NCI-H146 treated with DMSO at 0.1 percent for 48 hours (cell line): ENCODE measurements around the gene SLC22A5.
"Not testable (repeated sequence)": the region's sequence is repeated elsewhere in the genome, so short reads cannot be mapped to it uniquely, and the experiment has no call there.

Experiments
- DNase-seq: peaks from one replicate; lab custom pipeline; 2025; ENCODE audit not compliant: unreplicated experiment; lab: John Stamatoyannopoulos, UW

Gene SLC22A5

DNA sequence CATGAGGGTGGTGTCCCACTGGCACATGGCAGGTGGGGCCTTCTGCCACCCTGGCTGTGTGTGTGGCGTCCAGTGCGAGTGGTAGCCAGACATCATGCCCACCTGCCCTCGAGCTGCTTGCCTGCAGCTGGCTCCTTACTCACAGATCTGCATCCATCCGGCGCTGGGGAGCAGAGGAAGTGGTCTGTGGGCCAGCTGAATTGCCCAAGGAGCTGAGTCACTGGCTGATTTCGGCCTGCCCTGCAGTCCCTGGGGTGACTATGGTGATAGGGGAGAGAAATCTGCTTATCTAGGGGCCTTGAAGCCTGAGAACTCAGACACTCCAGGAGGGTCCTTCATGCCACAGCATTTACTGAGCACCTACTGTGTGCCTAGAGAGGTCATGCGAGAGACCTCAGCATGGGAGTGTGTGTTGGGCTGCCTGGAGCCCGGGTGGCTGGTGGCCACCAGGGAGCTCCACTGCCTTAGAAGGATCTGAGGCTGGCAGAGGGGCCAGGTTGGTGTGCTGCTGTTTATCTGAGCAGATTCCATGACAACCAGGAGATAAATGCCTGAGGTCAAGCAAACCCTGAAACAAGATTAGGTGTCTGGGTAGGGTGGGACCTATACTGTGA, 57.1 kb downstream of the SLC22A5 start:
- no peak for DNase-seq

DNA sequence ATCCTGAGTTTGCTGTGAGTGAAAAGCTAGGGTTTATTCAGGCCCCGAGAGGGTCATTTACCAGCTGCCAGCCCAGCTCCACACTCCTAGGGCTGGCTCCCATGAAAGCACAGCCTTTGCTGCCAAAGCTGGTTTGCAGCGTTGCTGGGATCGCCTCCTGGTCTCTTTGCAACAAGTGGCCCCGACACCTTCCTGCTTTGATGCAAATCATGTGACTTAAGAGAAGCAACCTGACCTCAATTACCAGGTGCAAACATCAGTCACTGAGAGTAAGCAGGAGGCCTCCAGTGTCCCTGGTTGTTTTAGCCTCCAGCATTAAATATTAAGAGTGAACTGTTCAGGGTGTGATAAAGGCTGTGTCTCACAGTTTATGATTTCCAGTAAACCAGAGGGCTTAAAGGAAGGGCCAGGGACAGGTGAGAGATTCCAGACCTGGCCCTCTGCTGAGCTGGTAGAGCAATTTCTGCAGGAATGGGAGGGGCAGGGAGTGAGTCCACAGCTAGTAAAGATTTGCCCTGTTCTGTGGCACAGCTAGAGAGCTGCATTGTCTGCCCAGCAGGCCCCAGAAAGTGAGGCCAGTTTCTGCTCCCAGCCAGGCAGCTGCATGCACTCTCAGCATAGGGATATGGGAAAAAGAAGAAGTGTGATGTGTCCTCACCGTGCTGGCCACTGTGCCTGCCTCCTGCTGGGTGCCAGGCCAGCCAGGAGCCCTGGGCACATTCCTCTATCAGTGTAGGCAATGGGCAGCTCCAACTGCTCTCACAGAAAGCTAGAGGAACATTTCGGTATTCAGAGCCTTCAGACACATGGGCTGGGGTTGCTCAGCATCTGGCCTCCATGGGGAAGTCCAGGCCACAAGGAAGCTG, 58.0 kb downstream of the SLC22A5 start:
- peak; percentile 52 for DNase-seq

DNA sequence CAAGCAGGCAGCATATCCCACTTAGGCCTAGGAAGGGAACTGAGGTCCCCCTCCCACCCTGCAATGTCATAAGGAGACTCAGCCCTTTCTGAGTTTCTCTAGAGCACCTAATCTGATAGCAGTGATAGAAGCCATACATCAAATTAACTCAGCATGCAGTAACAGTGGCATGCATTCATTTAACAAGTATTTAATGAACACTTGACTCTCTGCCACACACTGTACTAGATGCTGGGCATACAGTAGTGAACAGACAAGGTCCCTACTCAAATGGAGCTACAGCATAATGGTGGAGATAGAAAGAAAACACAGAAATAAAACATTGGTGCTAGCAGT, 58.6 kb downstream of the SLC22A5 start:
- DNase-seq, result no peak

DNA sequence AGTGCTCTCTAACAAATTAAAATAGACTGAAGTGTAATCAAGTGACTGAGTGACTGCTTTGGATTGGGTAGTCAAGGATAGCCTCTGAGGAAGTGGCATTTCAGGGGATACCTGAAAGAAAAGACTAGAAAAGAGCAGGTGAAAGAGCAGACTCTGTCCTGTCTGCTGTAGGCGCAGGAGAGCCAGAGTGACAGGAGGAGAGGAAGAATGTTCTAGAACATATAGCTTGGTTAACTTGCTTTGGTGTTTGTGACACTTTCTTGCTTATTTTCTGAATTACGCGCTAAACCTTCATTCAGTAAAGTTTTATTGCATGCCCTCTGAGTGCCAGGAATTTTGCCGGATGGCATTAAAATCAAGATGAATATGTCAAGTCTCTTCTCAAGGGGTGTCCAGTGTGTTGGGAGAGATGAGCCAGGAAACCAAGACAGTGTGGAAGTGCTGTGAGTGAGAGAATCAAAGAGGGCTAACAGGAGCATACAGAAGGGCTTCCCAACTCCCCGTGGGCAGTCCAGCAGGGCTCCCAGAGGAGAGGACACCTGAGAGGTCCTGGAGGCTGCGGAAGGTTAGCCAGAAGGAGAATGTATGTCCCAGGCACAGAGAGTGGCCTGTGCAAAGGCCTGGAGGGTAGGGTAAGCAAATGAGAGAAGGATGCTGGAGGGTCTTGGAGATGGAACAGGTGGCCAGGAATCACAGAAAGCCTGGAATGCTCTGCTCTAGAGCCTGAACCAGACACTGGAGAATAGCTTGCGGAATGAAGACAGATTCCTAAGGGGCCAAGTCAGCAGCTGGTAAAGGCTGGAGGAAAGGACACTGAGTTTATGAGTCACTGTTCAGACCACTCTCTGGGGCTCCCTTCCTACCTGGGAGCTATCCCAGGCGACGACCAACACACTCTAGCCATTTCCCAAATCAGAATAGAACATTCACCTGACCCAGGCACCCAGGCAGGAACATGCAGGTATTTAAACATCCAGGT, 59.3 kb downstream of the SLC22A5 start:
- DNase-seq, result no peak

DNA sequence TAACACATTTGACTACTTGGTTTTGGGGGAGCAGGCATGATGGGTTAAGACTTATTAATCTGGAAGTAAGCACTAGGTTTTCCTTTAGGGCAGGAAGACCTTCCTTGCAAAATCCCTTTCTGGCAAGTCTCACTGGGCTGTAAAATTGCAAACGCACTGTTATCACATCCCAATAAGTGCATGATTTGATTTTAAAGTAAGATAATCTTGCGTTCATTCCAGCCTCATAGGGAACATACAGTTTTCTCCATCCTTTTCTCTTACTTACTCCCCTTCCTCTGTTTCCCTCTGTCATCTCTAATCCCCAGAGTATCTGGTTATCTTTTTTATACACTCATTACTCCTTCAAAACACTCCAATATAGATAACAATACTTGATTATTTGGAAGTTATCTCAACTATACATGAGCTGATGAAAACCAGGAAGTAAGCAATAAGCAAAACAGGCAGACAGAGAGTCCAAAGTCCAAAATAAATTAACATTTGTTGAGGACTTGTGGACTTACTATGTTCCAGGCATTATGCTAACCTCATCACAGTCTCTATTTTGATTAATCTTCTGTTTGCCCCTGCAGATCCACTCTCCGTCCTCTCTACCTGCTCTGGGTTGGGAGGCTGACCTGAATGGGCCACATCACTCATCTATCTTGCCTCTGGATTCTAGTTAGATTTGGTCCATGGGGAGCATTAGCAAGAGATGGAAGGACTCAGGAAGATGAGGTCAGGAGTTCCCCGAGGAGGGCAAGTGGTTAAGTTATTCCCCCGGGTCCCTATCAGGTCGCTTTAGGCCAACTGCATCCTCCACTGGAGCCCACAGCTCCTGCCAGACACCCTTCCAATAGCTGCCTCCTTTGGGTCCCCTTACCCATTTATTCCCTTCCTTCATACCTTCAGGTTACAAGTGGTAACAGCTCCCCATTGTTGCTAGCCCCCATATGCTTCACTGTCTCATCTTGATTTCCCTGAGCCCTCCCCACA, 60.2 kb downstream of the SLC22A5 start:
- DNase-seq, result no peak

DNA sequence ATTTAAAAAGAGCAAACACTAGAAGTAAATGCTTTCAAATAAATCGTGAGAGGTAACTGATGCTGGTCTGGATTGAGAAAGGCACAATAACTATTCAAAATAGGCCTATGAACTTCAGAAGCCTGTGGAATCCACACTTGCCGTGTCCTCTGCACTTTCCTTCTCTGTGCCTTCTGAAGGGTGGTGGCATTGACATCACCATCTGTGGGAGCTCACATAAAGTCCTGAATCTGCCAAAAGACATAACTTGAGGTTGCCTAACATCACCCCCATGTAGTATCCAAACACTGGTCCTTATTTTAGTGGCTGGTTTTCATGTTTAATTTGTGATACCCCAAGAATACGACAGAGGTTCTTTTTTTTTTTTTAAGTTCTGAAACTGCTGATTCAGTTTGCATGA, 61.2 kb downstream of the SLC22A5 start:
- DNase-seq, result no peak

DNA sequence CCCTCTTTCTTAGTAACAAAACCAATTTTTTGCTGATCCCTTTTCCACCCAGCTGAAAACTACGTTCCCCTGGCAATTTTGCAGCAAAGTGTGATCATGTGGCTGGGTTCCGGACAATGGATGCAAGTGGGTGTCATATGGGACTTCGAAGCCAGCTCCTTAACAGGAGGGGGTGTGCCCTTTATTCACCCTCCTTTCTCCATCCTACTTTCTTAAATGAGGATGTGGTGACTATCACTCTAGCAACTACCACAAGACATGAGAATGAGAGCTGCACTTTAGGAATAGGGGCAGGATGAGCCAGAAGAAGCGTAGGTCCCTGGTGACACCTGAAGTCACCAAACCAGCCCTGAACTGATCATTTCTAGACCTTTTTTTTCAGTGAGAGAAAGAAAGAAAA, 62.1 kb downstream of the SLC22A5 start:
- DNase-seq, result no peak

DNA sequence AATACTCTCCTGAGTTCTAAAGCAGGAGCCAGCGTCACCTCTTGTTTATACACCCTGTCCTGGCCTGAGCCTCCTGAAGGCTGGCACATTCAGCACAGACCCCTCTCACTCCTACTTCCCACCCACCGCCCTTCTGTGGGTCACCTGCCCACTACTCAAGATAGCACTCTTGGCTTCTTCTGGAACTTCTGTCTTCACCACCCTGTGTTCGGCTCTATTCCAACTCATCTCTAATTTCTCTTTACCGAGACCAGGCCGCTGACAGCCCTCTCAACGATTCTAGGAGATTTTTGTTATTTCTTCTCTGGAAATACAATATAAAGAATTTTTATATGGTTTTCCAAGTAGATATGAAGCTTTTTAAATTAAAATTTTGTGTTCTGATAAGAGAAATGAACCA, 63.6 kb downstream of the SLC22A5 start:
- DNase-seq, result no peak

DNA sequence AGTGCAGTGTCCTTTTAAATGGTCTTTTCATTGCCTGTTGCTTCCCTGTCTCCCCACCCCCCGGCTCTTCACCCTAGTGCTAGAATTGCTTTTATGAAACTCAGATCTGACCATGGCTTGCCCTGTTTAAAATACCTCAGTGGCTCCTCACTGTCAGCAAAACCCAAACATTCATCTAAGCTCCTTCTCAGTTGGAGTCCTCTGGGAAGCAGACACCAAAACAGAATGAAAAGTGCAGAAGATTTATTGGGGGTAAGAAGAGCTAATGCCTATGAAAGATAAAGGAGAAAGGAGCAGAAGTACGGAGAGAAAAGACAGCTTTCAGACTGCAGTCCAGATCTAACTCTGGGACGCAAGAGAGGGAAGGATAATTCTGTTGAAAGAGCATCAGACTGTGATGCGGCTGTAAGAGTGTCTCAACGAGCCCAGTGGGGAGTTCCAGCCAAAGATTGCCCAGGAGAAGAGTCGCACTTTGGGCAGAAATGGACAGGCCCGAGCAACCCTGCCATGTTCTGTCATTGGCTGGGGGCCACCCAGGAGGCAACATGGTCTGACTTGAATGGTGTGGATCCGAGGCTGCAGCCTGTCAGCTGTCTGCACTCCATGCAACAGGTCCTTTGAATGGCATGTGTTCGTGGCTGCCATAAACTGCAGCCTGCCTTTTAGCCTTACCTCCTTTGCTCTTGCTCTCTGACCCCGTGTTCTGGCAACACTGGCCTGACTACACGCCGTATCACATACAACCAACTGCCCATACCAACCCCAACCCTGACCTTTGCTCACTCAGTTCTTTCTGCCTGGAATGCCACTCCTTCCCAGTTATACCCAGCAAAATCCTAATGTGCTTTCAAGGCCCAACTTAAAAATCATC, 65.1 kb downstream of the SLC22A5 start:
- DNase-seq, result no peak

DNA sequence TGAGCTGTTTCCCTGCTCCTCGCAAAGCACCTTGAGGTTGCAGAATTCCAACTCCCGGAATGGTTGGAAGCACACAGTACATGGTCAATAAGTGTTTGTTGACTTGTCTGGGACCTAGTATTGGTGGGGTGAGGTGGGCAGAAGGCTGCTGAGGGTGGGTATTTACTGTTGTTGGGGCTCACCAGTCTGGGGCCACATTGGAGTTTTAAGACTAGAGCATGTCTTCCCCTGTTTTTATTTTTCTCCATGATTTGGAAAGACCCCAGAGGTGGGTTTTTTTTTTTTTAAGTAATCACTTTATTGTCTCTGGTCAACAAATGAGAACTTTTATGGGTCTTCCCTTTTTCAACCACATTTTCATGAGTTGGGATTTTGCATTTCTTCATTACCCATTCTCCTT, 65.9 kb downstream of the SLC22A5 start:
- DNase-seq, result no peak

DNA sequence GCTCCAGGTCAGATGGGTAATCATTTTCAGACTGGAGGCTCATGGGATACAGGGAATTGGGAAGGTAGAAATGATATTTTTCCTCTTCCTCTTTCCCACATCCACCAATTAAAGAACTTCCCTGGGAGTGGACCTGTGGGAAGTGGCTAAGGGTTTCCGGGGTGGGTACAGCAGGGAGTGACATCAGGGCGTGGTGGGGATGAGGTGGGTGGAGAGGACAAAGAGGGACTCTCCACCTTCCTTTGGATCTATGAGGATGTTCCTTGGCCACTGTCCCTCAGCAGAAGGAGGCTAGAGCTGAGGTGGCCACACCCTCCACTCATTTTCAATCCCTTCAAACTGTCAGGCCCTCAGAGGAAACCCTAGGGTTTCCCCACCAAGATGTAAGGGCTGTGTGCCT, 66.4 kb downstream of the SLC22A5 start:
- DNase-seq, result no peak

DNA sequence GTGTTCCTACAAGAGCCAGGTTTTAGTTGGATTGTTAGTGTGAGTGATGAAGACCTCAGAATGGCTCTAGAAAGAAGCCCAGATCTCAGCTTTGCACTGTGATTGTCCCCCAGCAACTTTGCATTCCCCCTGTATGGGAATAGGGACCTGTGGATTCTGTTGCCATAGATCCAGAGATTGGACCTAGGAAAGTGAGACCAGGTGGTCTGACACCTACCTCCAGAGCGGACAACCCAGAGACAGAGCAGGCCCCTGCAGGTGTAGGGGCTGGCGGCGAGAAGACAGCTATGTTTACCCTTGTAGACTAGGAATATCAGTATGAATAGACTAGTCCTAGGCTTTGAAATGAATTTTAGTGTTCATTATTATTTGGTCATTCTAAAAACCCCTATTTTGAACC, 67.4 kb downstream of the SLC22A5 start:
- DNase-seq, result no peak

DNA sequence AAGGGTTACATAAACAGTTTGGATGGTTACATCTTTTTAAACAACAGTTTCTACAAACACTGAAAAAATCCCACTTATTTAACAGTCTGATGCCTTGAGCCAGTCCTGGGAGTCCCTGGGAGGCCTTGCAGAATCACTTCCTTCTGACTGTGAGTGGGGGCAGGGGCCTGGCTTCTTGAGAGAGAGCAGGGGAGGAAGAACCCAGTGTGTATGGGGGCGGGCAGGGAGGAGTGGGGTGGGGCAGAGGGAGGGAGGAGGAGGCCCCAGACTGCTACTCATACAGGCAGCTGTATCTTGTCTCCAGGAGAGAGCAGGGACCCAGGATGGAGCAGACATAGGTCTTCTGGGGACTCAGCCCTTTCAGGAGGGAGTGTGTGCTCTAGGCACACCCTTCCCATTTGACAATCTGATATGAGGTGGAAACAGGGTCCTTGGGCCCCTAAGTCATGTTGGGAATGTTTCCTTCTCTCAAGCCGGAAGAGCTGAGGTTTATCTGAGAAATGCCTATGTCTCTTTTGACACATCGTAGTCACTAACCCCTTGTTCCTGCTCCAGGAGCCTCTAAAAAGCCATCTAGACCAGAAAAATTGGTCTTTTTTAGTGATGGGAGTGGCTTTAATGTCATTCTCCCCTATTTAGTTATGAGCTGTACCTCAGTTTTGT, 68.2 kb downstream of the SLC22A5 start:
- no peak for DNase-seq

DNA sequence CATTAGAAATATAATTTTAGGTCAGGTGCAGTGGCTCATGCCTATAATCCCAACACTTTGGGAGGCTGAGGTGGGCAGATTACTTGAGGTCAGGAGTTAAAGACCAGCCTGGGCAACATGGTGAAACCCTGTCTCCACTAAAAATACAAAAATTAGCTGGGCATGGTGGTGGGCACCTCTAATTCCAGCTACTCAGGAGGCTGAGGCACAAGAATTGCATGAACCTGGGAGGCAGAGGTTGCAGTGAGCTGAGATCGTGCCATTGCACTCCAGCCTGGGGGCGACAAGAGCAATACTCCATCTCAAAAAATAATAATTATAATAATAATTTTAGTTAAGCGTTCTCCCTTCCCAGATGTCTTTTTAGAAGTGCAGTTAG, 68.7 kb downstream of the SLC22A5 start:
- DNase-seq, result not testable (repeated sequence)

DNA sequence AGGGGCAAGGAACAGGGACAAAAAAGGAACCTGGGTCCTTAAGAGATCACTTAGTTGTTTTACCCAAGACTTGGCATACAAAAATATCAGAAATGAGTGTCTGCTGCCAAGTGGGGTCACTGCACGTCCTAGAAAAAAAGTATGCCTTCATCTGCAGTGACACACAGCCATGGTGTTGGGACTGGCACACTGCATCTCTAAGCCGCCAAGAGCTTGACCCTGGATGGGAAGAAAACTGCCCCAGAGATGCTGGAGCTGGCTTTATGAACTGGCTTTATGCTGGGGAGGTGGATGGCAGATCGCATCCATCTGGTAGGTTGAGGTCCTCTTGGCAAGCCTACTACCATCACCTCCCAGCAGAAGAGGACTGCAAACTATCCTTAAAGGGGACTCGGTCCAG, 69.4 kb downstream of the SLC22A5 start:
- no peak for DNase-seq

DNA sequence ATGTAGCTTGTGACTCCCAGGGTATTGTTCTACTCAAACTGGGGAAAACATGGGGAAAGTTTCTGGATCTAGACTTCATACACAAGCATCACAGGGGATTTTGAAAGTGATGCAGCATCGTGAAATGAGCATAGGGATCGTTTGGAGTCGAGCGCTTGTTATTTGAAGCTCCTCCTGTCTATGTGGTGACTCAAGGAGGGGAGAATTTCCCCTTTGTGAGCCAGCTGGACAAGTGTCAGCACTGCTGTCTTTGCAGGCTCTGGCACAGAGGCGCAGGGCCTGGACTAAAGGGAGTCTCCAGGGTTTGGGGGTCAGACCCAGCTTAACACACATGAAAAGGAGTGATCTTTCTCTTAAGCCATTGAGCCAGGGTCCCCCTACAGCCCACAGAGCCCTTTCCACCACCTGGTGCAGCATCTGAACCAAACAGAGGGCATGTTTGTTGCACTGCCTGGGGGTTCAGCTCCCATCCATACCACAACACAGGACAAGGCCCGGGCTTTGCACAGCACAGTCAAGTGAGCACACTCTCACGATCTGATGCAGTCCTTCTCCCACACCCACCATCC, 70.1 kb downstream of the SLC22A5 start:
- no peak for DNase-seq

DNA sequence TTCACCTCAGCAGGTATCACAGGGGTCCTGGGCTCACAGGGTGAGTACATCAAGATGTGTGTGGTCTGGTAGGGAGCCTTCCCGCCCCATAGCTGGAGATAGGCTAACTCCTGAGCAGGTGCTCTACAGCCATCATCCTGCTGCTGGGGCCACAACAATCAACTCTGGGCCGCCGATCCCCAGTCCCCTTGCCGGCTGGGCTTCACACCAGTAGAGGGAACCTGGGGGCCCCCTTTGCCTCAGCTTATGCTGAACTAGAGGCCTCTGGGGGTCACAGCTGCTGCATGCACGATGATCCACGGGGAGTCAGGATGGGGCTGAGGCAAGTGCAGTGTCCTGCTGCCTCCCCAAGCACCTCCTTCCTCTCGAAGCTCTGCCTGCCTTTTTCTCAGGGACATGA, 74.6 kb downstream of the SLC22A5 start:
- no peak for DNase-seq
